Measurements from ENCODE around the gene ARHGAP28. TPM values are rescaled to one million over a fixed set of nuclear protein-coding genes. Genes with fewer than 3 reads are reported as not detected.

Gene ARHGAP28
- total RNA-seq, 2 donors from 2014 or later, result 20.3 to 22.6 TPM

GRCh38 chr18:6737833-6738232 lies 8.3 kb downstream of the ARHGAP28 start:
- Histone ChIP-seq H3K4me3 (no peak overlapping the region), H3K36me3 (no peaks in the 10 kb centered on the region), H3K27me3 (replicated peaks; ENCODE audit: insufficient read depth) (no peaks in the 10 kb centered on the region), H3K9me3 (no peaks in the 10 kb centered on the region), H3K27ac (no peak overlapping the region), H3K4me1 (replicated peaks) (peaks cover 4% of the 10 kb centered on the region)
- intact Hi-C loops (cut with DNase I), result no loop called here
- no peak for DNase-seq (ENCODE audit: low spot score)
- TF ChIP-seq POLR2AphosphoS5 (IDR thresholded peaks at IDR 0.05), result no peak

- no peak for DNase-seq (ENCODE audit: low spot score)
- Histone ChIP-seq H3K27me3 (replicated peaks; ENCODE audit: insufficient read depth) (no peaks in the 10 kb centered on the region), H3K4me3 (no peak overlapping the region), H3K36me3 (no peaks in the 10 kb centered on the region), H3K4me1 (replicated peaks) (peaks cover 4% of the 10 kb centered on the region), H3K27ac (no peak overlapping the region), H3K9me3 (no peaks in the 10 kb centered on the region)
- 76% methylated on average over 4 of the region's 4 CpGs for WGBS
- TF ChIP-seq, protein P1, sequence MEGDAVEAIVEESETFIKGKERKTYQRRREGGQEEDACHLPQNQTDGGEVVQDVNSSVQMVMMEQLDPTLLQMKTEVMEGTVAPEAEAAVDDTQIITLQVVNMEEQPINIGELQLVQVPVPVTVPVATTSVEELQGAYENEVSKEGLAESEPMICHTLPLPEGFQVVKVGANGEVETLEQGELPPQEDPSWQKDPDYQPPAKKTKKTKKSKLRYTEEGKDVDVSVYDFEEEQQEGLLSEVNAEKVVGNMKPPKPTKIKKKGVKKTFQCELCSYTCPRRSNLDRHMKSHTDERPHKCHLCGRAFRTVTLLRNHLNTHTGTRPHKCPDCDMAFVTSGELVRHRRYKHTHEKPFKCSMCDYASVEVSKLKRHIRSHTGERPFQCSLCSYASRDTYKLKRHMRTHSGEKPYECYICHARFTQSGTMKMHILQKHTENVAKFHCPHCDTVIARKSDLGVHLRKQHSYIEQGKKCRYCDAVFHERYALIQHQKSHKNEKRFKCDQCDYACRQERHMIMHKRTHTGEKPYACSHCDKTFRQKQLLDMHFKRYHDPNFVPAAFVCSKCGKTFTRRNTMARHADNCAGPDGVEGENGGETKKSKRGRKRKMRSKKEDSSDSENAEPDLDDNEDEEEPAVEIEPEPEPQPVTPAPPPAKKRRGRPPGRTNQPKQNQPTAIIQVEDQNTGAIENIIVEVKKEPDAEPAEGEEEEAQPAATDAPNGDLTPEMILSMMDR (IDR thresholded peaks at IDR 0.05), result no peak
- TF ChIP-seq POLR2A (IDR thresholded peaks at IDR 0.05), result no peak
- no peak for TF ChIP-seq POLR2AphosphoS5 (IDR thresholded peaks at IDR 0.05)
- intact Hi-C loops (cut with DNase I), result no loop called here
Measured at GRCh38 chr18:6738622-6739021, 9.1 kb downstream of the ARHGAP28 start.

DNA sequence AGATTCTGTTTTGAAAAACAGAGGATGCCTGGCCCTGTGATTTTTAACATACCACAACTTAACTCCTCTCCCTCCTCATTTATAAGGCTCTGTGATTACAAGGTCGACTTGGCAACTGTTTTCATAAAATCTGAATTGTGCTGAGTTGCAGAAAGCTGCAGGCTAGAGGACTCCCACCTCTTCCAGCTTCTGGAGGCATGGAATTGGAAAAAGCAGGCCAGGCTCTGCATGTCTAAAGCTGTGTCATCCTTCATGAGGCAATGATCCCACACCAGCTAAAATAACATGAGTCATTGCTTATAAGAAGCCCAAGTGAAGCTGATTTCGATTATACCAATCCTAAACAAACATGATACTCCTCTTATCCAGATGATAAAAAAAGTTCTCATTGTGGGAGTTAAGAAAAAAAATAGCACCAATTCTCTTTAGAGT lies 11.7 kb downstream of the ARHGAP28 start:
- Histone ChIP-seq H3K4me3 (no peak overlapping the region), H3K27ac (no peak overlapping the region), H3K4me1 (replicated peaks) (peaks cover 4% of the 10 kb centered on the region), H3K36me3 (no peaks in the 10 kb centered on the region), H3K9me3 (no peaks in the 10 kb centered on the region), H3K27me3 (replicated peaks; ENCODE audit: insufficient read depth) (no peaks in the 10 kb centered on the region)
- intact Hi-C loops (cut with DNase I), result no loop called here
- 11% methylated on average over 2 of the region's 2 CpGs for WGBS
- no peak for DNase-seq (ENCODE audit: low spot score)
- TF ChIP-seq POLR2A (IDR thresholded peaks at IDR 0.05) (no peak), POLR2AphosphoS5 (IDR thresholded peaks at IDR 0.05) (no peak)
- TF ChIP-seq, protein P1 (IDR thresholded peaks at IDR 0.05), result no peak

DNA sequence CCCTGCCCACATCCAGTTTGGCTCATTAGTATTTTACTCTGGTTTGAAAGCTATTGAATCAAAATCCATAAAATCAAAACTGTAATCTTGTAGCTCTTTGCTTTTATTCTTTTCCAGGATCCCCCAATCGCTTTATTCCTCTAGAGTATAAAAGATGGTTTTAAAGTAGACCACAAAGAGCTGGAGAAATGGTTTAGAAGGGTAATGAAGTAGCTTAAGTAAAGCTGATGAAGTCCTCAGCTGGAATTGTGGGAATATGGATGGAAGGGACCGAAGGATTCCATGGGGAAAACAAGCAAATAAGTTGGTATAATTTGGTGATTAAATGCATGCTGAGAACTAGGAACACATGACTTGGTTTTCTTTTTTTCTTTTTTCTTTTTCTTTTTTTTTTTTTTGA lies 12.3 kb downstream of the ARHGAP28 start:
- intact Hi-C loops (cut with DNase I), result no loop called here
- 89% methylated on average over 2 of the region's 2 CpGs for WGBS
- H3K27me3 ChIP-seq (replicated peaks; ENCODE audit: insufficient read depth), result no peaks in the 10 kb centered on the region

DNA sequence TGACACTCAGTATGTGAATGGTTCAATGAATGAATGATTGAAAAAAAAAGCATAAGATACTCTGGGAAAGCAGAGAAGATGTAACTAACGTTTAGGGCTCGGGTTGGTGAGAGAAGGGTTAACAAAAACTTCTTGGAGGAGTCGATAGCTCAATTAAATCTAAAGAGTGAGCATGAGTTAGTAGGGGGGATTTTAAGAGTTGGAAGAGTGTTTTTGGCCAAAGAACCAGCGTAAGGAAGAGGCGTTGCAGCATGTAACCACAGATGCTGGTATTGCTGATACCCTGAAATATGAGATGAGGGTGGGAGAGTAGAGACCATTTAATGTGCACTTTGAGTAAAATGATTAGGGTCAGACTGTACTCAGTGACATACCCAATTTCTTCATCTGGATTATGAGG lies 14.5 kb downstream of the ARHGAP28 start:
- DNase-seq (ENCODE audit: low spot score), result no peak
- Histone ChIP-seq H3K36me3 (no peaks in the 10 kb centered on the region), H3K4me1 (replicated peaks) (peaks cover 4% of the 10 kb centered on the region), H3K4me3 (no peak overlapping the region), H3K27me3 (replicated peaks; ENCODE audit: insufficient read depth) (no peaks in the 10 kb centered on the region), H3K9me3 (no peaks in the 10 kb centered on the region), H3K27ac (no peak overlapping the region)
- intact Hi-C loops (cut with DNase I), result no loop called here
- WGBS, result 77% methylated on average over 5 of the region's 5 CpGs
- TF ChIP-seq POLR2AphosphoS5 (IDR thresholded peaks at IDR 0.05), result no peak
- TF ChIP-seq POLR2A (IDR thresholded peaks at IDR 0.05), result no peak
- TF ChIP-seq, protein P1 (IDR thresholded peaks at IDR 0.05), result no peak

More for the DNA sequence above, 12.3 kb downstream of the ARHGAP28 start:
- Histone ChIP-seq H3K4me3 (no peak overlapping the region), H3K27ac (no peak overlapping the region), H3K36me3 (no peaks in the 10 kb centered on the region), H3K4me1 (replicated peaks) (peaks cover 4% of the 10 kb centered on the region), H3K9me3 (no peaks in the 10 kb centered on the region)
- no peak for DNase-seq (ENCODE audit: low spot score)
- TF ChIP-seq POLR2A (IDR thresholded peaks at IDR 0.05) (no peak), POLR2AphosphoS5 (IDR thresholded peaks at IDR 0.05) (no peak)
- TF ChIP-seq, protein P1 (IDR thresholded peaks at IDR 0.05), result no peak

Measured in prostate gland (tissue), 2 donors.